ENCODE data around the gene PRKCB.

The PRKCB gene

GRCh38 chr16:24152826-24153225, 317.0 kb downstream of the PRKCB start:
- H2AFZ ChIP-seq (ENCODE audit: low read depth, low read length) = no peak overlapping the region
- no peak for TF ChIP-seq EZH2phosphoT487 (IDR thresholded peaks at IDR 0.05; ENCODE audit: low read depth)
- TF ChIP-seq, protein P1, sequence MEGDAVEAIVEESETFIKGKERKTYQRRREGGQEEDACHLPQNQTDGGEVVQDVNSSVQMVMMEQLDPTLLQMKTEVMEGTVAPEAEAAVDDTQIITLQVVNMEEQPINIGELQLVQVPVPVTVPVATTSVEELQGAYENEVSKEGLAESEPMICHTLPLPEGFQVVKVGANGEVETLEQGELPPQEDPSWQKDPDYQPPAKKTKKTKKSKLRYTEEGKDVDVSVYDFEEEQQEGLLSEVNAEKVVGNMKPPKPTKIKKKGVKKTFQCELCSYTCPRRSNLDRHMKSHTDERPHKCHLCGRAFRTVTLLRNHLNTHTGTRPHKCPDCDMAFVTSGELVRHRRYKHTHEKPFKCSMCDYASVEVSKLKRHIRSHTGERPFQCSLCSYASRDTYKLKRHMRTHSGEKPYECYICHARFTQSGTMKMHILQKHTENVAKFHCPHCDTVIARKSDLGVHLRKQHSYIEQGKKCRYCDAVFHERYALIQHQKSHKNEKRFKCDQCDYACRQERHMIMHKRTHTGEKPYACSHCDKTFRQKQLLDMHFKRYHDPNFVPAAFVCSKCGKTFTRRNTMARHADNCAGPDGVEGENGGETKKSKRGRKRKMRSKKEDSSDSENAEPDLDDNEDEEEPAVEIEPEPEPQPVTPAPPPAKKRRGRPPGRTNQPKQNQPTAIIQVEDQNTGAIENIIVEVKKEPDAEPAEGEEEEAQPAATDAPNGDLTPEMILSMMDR (IDR thresholded peaks at IDR 0.05; ENCODE audit: low read depth, low read length) = no peak
- H3K27ac ChIP-seq (ENCODE audit: low read length) = no peak overlapping the region
- no peak overlapping the region for H3K4me3 ChIP-seq (ENCODE audit: low read length)
- H3K4me1 ChIP-seq (ENCODE audit: low read length) = peaks cover 6% of the 10 kb centered on the region; the same call in 1 of the 2 replicates
- no peaks in the 10 kb centered on the region for H3K79me2 ChIP-seq (ENCODE audit: low read length)
- no peak overlapping the region for H3K9ac ChIP-seq (ENCODE audit: low read length)
- peaks cover 14% of the 10 kb centered on the region; the same call in 1 of the 2 replicates for H3K27me3 ChIP-seq (ENCODE audit: low read depth, low read length)
- H4K20me1 ChIP-seq (ENCODE audit: insufficient read depth, low read length) = no peaks in the 10 kb centered on the region
- H3K9me3 ChIP-seq (ENCODE audit: insufficient read depth, low read length) = no peaks in the 10 kb centered on the region
- no peaks in the 10 kb centered on the region for H3K36me3 ChIP-seq (replicated peaks; ENCODE audit: low read depth, low read length)
- no peak overlapping the region for H3K4me2 ChIP-seq (ENCODE audit: low read length)

GRCh38 chr16:24156777-24157176, 321.0 kb downstream of the PRKCB start:
- no peaks in the 10 kb centered on the region for H3K9me3 ChIP-seq (ENCODE audit: insufficient read depth, low read length)
- H3K36me3 ChIP-seq (replicated peaks; ENCODE audit: low read depth, low read length) = no peaks in the 10 kb centered on the region
- H4K20me1 ChIP-seq (ENCODE audit: insufficient read depth, low read length) = no peaks in the 10 kb centered on the region
- H2AFZ ChIP-seq (ENCODE audit: low read depth, low read length) = no peak overlapping the region
- TF ChIP-seq, protein P1 (IDR thresholded peaks at IDR 0.05; ENCODE audit: low read depth, low read length) = no peak
- TF ChIP-seq EZH2phosphoT487 (IDR thresholded peaks at IDR 0.05; ENCODE audit: low read depth) = no peak
- H3K4me1 ChIP-seq (ENCODE audit: low read length) = no peaks in the 10 kb centered on the region
- no peak overlapping the region for H3K27ac ChIP-seq (ENCODE audit: low read length)
- no peak overlapping the region for H3K4me2 ChIP-seq (ENCODE audit: low read length)
- no peak overlapping the region for H3K9ac ChIP-seq (ENCODE audit: low read length)
- H3K4me3 ChIP-seq (ENCODE audit: low read length) = no peak overlapping the region
- H3K79me2 ChIP-seq (ENCODE audit: low read length) = no peaks in the 10 kb centered on the region
- H3K27me3 ChIP-seq (ENCODE audit: low read depth, low read length) = peaks cover 5% of the 10 kb centered on the region; the same call in 1 of the 2 replicates

- no peaks in the 10 kb centered on the region for H3K36me3 ChIP-seq (replicated peaks; ENCODE audit: low read depth, low read length)
- H3K79me2 ChIP-seq (ENCODE audit: low read length) = no peaks in the 10 kb centered on the region
- H3K4me2 ChIP-seq (ENCODE audit: low read length) = no peak overlapping the region
- no peaks in the 10 kb centered on the region for H3K4me1 ChIP-seq (ENCODE audit: low read length)
- H3K4me3 ChIP-seq (ENCODE audit: low read length) = no peak overlapping the region
- H3K9ac ChIP-seq (ENCODE audit: low read length) = no peak overlapping the region
- no peak overlapping the region for H3K27ac ChIP-seq (ENCODE audit: low read length)
- peaks cover 11% of the 10 kb centered on the region; the same call in 1 of the 2 replicates for H3K27me3 ChIP-seq (ENCODE audit: low read depth, low read length)
- TF ChIP-seq, protein P1 (IDR thresholded peaks at IDR 0.05; ENCODE audit: low read depth, low read length) = no peak
- TF ChIP-seq EZH2phosphoT487 (IDR thresholded peaks at IDR 0.05; ENCODE audit: low read depth) = no peak
- no peaks in the 10 kb centered on the region for H3K9me3 ChIP-seq (ENCODE audit: insufficient read depth, low read length)
- no peaks in the 10 kb centered on the region for H4K20me1 ChIP-seq (ENCODE audit: insufficient read depth, low read length)
- H2AFZ ChIP-seq (ENCODE audit: low read depth, low read length) = no peak overlapping the region
Observed at GRCh38 chr16:24163935-24164334, 328.2 kb downstream of the PRKCB start.

DNA sequence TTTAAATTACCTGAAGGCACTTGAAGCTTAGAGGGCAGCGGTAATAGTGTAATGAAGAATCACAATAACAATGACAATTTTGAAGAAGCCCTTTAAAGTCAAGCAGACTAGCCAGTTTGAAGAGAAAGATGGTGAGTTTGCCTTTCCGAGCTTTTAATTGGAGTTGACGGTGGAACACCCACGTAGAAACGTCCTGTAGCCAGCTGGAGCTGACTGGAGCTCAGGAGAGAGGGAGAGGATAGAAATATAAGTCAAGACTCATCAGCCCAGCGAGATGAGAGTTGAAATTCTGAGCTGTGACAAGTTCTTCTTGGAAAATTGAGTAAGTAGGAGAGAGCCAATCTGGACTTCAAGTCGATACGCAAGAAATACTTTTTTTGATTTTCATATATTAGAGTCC, 328.6 kb downstream of the PRKCB start:
- H3K79me2 ChIP-seq (ENCODE audit: low read length) = no peaks in the 10 kb centered on the region
- H3K36me3 ChIP-seq (replicated peaks; ENCODE audit: low read depth, low read length) = no peaks in the 10 kb centered on the region
- no peak for TF ChIP-seq EZH2phosphoT487 (IDR thresholded peaks at IDR 0.05; ENCODE audit: low read depth)
- TF ChIP-seq, protein P1 (IDR thresholded peaks at IDR 0.05; ENCODE audit: low read depth, low read length) = no peak
- H3K27me3 ChIP-seq (ENCODE audit: low read depth, low read length) = peaks cover 11% of the 10 kb centered on the region; the same call in 1 of the 2 replicates
- H3K4me2 ChIP-seq (ENCODE audit: low read length) = no peak overlapping the region
- no peak overlapping the region for H3K27ac ChIP-seq (ENCODE audit: low read length)
- H3K9me3 ChIP-seq (ENCODE audit: insufficient read depth, low read length) = no peaks in the 10 kb centered on the region
- H4K20me1 ChIP-seq (ENCODE audit: insufficient read depth, low read length) = no peaks in the 10 kb centered on the region
- no peak overlapping the region for H2AFZ ChIP-seq (ENCODE audit: low read depth, low read length)
- H3K4me3 ChIP-seq (ENCODE audit: low read length) = no peak overlapping the region
- no peak overlapping the region for H3K9ac ChIP-seq (ENCODE audit: low read length)
- H3K4me1 ChIP-seq (ENCODE audit: low read length) = no peaks in the 10 kb centered on the region

Data from OCI-LY3 (cell line).